HepG2 (cell line): Measurements from ENCODE around the gene ABAT. TPM values are rescaled to one million over a fixed set of nuclear protein-coding genes. Genes with fewer than 3 reads are reported as not detected.

ENCODE experiments used
- ATAC-seq: fragments of 200-7000 bp; cut with Tn5 transposase; 3 replicates; pipeline ENCODE4 v1.9.1; 2020; ENCODE audit warnings: mild to moderate bottlenecking, moderate library complexity
- BruUV-seq: library from RNA; stranded (reverse); fragments of 400-500 nt; replicated peaks from 2 replicates; lab custom pipeline; 2021; lab: Mats Ljungman, UMichigan
- CTCF ChIA-PET: fragments of 300-600 bp; formaldehyde crosslinking; extraction: SDS; loops from one replicate; lab custom pipeline; 2021; ENCODE audit warnings: low total read pairs, inconsistent platforms, low intra/inter-chr PET ratio; lab: Yijun Ruan, JAX
- POLR2A ChIA-PET: fragments of 350-600 bp; sonication (Branson Sonifier 250); formaldehyde crosslinking; loops from one replicate; lab custom pipeline; 2020; ENCODE audit warnings: antibody characterized with exemption, inconsistent platforms; lab: Yijun Ruan, JAX
- DNase-seq: peaks from one replicate; pipeline ENCODE4 v3.0.0-alpha.2; 2015; ENCODE audit warnings: low spot score
- FAIRE-seq: peaks from 3 replicates; lab custom pipeline; 2011; peaks lifted over from hg19 to GRCh38; lab: Jason Lieb, UNC
- H2AFZ ChIP-seq: one replicate; pipeline ENCODE4 v1.6.1; 2011; ENCODE audit warnings: low read length, inconsistent platforms
- H3K27ac ChIP-seq: fragments of 300-600 bp; 3 replicates; pipeline ENCODE4 v1.8.0; 2011; ENCODE audit warnings: mixed run types, mild to moderate bottlenecking, mixed read lengths, low read length, inconsistent platforms; ENCODE audit not compliant: insufficient read depth; ENCODE audit errors: extremely low read length
- H3K27me3 ChIP-seq, 2 experiments: fragments of 200-600 bp in 1 of 2; 2 replicates in 1 of 2; 3 replicates in 1 of 2; pipeline versions ENCODE4 v1.6.0 to v1.8.0; 2011; ENCODE audit warnings: low read length in 2 of 2, mild to moderate bottlenecking in 2 of 2, moderate library complexity in 2 of 2, inconsistent platforms in 1 of 2; ENCODE audit not compliant: insufficient read depth in 2 of 2, control insufficient read depth in 1 of 2
- H3K36me3 ChIP-seq, 2 experiments: fragments of 200-600 bp in 1 of 2; replicated peaks in 1 of 2; 2 replicates in 1 of 2; 3 replicates in 1 of 2; pipeline versions ENCODE4 v1.5.1 to v1.8.0; 2011; ENCODE audit warnings: low read length in 2 of 2, inconsistent platforms in 1 of 2; ENCODE audit not compliant: insufficient read depth in 2 of 2, control insufficient read depth in 1 of 2
- H3K4me1 ChIP-seq: 2 replicates; pipeline ENCODE4 v1.5.1; 2012; ENCODE audit warnings: low read length, inconsistent platforms; ENCODE audit not compliant: insufficient read depth
- H3K4me2 ChIP-seq: 2 replicates; pipeline ENCODE4 v1.6.0; 2011; ENCODE audit warnings: low read depth, low read length, inconsistent platforms
- H3K4me3 ChIP-seq, 3 experiments: fragments of 200-600 bp in 1 of 3; sonication (generic), shearing (Covaris generic) in 1 of 3; replicated peaks in 1 of 3; 2 replicates each; pipeline ENCODE4 v1.5.1; 2011 to 2016; ENCODE audit warnings: low read length in 3 of 3, inconsistent platforms in 2 of 3, low read depth in 2 of 3, mild to moderate bottlenecking in 2 of 3, control low read depth in 1 of 3, mixed read lengths in 1 of 3; ENCODE audit not compliant: insufficient read depth in 1 of 3
- H3K79me2 ChIP-seq: one replicate; pipeline ENCODE4 v1.6.1; 2011; ENCODE audit warnings: low read length, inconsistent platforms; ENCODE audit not compliant: insufficient read depth
- H3K9ac ChIP-seq: 2 replicates; pipeline ENCODE4 v1.6.0; 2011; ENCODE audit warnings: mild to moderate bottlenecking, low read depth, low read length, inconsistent platforms; ENCODE audit not compliant: insufficient read depth
- H3K9me3 ChIP-seq: 2 replicates; pipeline ENCODE4 v1.5.1; 2012; ENCODE audit warnings: mild to moderate bottlenecking, low read length
- H4K20me1 ChIP-seq: 2 replicates; pipeline ENCODE4 v1.6.0; 2011; ENCODE audit warnings: inconsistent platforms, mild to moderate bottlenecking, low read length, moderate library complexity; ENCODE audit not compliant: insufficient read depth
- ARNTL ChIP-seq: sonication (generic); formaldehyde crosslinking; IDR thresholded peaks from 2 replicates; pipeline ENCODE4 v1.4.0; 2020; ENCODE audit warnings: mild to moderate bottlenecking, missing genetic modification reagents
- ATF7 ChIP-seq, 2 experiments: fragments of 450-650 bp in 1 of 2; sonication (generic) in 1 of 2; formaldehyde crosslinking in 1 of 2; IDR thresholded peaks; 2 replicates each; pipeline versions ENCODE4 v1.4.0 to v1.6.1; 2016 to 2020; ENCODE audit warnings: antibody characterized with exemption in 1 of 2, mild to moderate bottlenecking in 1 of 2, missing genetic modification reagents in 1 of 2
- BHLHE40 ChIP-seq: IDR thresholded peaks from 2 replicates; pipeline ENCODE4 v1.6.1; 2011; ENCODE audit warnings: low read length, improper control_type of control experiment
- CENPX ChIP-seq: sonication (generic); formaldehyde crosslinking; IDR thresholded peaks from 2 replicates; pipeline ENCODE4 v1.9.0; 2021; ENCODE audit warnings: mild to moderate bottlenecking, missing genetic modification reagents, moderate library complexity
- IKZF1 ChIP-seq: fragments of 450-650 bp; IDR thresholded peaks from 2 replicates; pipeline ENCODE4 v1.7.1; 2016
- KDM1A ChIP-seq: IDR thresholded peaks from 2 replicates; pipeline ENCODE4 v1.6.1; 2016; ENCODE audit warnings: missing compliant biosample characterization
- PCBP2 ChIP-seq: fragments of 200-400 bp; formaldehyde crosslinking; optimal IDR thresholded peaks from 2 replicates; pipeline ENCODE3; 2018; ENCODE audit warnings: low read length, low read depth; ENCODE audit not compliant: poor library complexity, severe bottlenecking
- SIX1 ChIP-seq: sonication (generic); formaldehyde crosslinking; IDR thresholded peaks from 2 replicates; pipeline ENCODE4 v1.4.0; 2020; ENCODE audit warnings: missing genetic modification reagents, borderline replicate concordance
- SIX4 ChIP-seq: sonication (generic); formaldehyde crosslinking; IDR thresholded peaks from 2 replicates; pipeline ENCODE4 v1.4.0; 2020; ENCODE audit warnings: missing genetic modification reagents
- SMAD1 ChIP-seq: sonication (generic); formaldehyde crosslinking; IDR thresholded peaks from 2 replicates; pipeline ENCODE4 v1.4.0; 2020; ENCODE audit warnings: missing genetic modification reagents, low read depth, mild to moderate bottlenecking, borderline replicate concordance
- SRSF4 ChIP-seq: fragments of 200-400 bp; formaldehyde crosslinking; IDR thresholded peaks from one replicate; pipeline ENCODE4 v1.6.1; 2018; ENCODE audit warnings: mild to moderate bottlenecking, low read depth, low read length, moderate library complexity; ENCODE audit not compliant: poor library complexity, severe bottlenecking
- STAG1 ChIP-seq: sonication (generic); formaldehyde crosslinking; IDR thresholded peaks from 2 replicates; pipeline ENCODE4 v1.4.0; 2020; ENCODE audit warnings: missing genetic modification reagents
- TOE1 ChIP-seq: sonication (generic); formaldehyde crosslinking; IDR thresholded peaks from 2 replicates; pipeline ENCODE4 v1.4.0; 2020; ENCODE audit warnings: mild to moderate bottlenecking, missing genetic modification reagents
- ZBTB38 ChIP-seq: sonication (generic); formaldehyde crosslinking; IDR thresholded peaks from 2 replicates; pipeline ENCODE4 v1.5.1; 2020; ENCODE audit warnings: mild to moderate bottlenecking, missing genetic modification reagents
- ZBTB8A ChIP-seq: sonication (generic); formaldehyde crosslinking; IDR thresholded peaks from 2 replicates; pipeline ENCODE4 v1.4.0; 2020; ENCODE audit warnings: mild to moderate bottlenecking, low read depth, missing genetic modification reagents, borderline replicate concordance
- ZNF143 ChIP-seq: sonication (generic); formaldehyde crosslinking; IDR thresholded peaks from 2 replicates; pipeline ENCODE4 v1.4.0; 2020; ENCODE audit warnings: missing genetic modification reagents
- ZNF777 ChIP-seq: sonication (generic); formaldehyde crosslinking; IDR thresholded peaks from 2 replicates; pipeline ENCODE4 v1.4.0; 2020; ENCODE audit warnings: missing genetic modification reagents
- whole genome bisulfite sequencing: methylation state at CpG from one replicate; pipeline ENCODE4 v1.1.6; 2017; ENCODE audit warnings: low lambda C conversion rate; 5-methylcytosine and 5-hydroxymethylcytosine counted together
- in situ Hi-C: cut with HindIII; loops from 2 replicates; pipeline ENCODE4 v1.10.0; 2017; ENCODE audit warnings: low pct_unique_long_range_greater_than_20kb; ENCODE audit not compliant: extremely low pct_ligation_motif_present
- intact Hi-C: fragments of 100-400 bp; cut with micrococcal nuclease; formaldehyde crosslinking; loops from one replicate; pipeline ENCODE4 v1.10.0; 2022; ENCODE audit not compliant: unreplicated experiment
- polyA plus RNA-seq, 8 experiments: library from polyadenylated mRNA; depleted of rRNA in 3 of 8; stranded (reverse) in 7 of 8; unstranded in 1 of 8; fragments of >200 nt; fragmentation: Illumina TruSeq in 4 of 8; extraction: Trizol in 4 of 8; gene quantifications; 2 replicates each; pipeline versions ENCODE4 v1.2.1 to v1.2.3, GENCODE V29; 2011 to 2016; ENCODE audit warnings: low read depth in 4 of 8, missing spikeins in 1 of 8, mixed read lengths in 1 of 8; ENCODE audit not compliant: insufficient read depth in 1 of 8
- total RNA-seq, 5 experiments: library from RNA; depleted of rRNA; stranded (reverse); fragments of >200 nt; fragmentation: Illumina TruSeq; extraction: Trizol; gene quantifications; 2 replicates each; pipeline ENCODE4 v1.2.3, GENCODE V29; 2016; ENCODE audit warnings: low read depth in 1 of 5
- TF ChIP-seq, protein P1 (sequence below): sonication (generic); formaldehyde crosslinking; IDR thresholded peaks from 2 replicates; pipeline ENCODE4 v1.8.0; 2022; ENCODE audit warnings: mild to moderate bottlenecking, missing genetic modification reagents; ENCODE audit not compliant: insufficient replicate concordance
- TF ChIP-seq, protein P2 (sequence below): sonication (generic); formaldehyde crosslinking; IDR thresholded peaks from 2 replicates; pipeline ENCODE4 v1.4.0; 2020; ENCODE audit warnings: low read depth, mild to moderate bottlenecking, missing genetic modification reagents

Gene ABAT
- total and polyA plus RNA-seq, 2 of the 13 experiments (the other 11 are each of a cell fraction or from before 2014, with no cell fraction given), result 47.6 to 97.3 TPM

DNA sequence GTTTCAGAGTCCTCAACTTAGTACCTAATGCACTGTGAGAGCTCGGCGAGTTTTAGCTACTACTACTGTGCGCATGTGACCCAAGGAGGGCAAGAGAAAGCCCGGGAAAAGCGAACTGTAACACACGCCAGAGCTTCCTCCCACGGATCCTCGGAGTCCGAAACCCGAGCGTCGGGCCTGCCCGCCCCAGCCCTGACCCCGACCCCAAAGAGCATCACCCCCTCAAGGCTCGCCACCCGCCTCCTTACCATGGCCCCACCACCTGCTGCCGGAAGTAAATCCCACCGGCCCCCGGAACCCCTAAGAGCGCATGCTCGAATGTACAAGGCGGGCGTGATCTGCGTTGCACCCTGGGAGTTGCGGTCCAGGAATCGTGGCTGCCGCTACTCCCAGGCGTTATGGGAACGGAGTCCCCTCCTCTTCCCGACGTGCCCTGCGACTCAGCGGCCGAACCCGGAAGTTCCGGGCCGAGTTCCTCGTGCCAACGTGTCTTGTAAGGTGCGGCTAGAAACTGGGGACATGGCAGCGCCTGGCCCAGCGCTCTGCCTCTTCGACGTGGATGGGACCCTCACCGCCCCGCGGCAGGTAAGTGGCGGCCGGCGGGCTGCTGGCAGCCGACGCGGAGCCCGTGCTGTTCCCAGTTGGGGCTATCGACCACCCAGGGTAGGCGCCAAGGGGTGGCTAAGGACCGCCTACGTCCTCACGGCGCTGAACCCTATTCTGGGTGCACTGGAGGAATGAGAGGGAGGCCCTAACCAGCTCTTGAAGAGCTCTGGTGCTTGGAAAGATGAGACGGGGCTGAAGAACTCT lies 123.2 kb downstream of the ABAT start, which contains the start of the genes PMM2 and TMEM186:
TSS of gene PMM2 (plus strand) at position 476 of the 810 bp plus-strand sequence. CDS start at position 520, 44 bp downstream.
TSS of gene TMEM186 (minus strand) at position 276 of the 810 bp plus-strand sequence. CDS start at position 251, 25 bp downstream.
- peaks cover 16% of the 10 kb centered on the region for H4K20me1 ChIP-seq
- ATAC-seq (peak; percentile 98), FAIRE-seq (peak; percentile 82), DNase-seq (peak; percentile 99)
- ChIA-PET CTCF (interaction anchor here (1.1 to 1.5 kb wide), 2 partner anchors 137 to 230 kb away, joined by 4 to 5 read pairs; no protein-coding TSS in a partner anchor), POLR2A (interaction anchor here (0.7 to 2.5 kb wide), 15 partner anchors 9 to 166 kb away, joined by 3 to 19 read pairs (median 3); partner anchors contain the start of genes CARHSP1 and USP7)
- no peaks in the 10 kb centered on the region for H3K9me3 ChIP-seq
- in situ Hi-C loops (loop anchor here (5.0 kb wide), 2 partner anchors 140 to 230 kb away; no protein-coding TSS in a partner anchor), intact Hi-C loops (loop anchor here (1.0 to 2.0 kb wide), 4 partner anchors 57 to 123 kb away; partner anchors contain the start of gene ABAT)
- H3K9ac ChIP-seq, result peak within 1 kb of the TSS; percentile 93
- peaks cover 6 to 29% of the 10 kb centered on the region in 2 experiments for H3K36me3 ChIP-seq
- H3K4me3 ChIP-seq, result peak within 1 kb of the TSS; percentile 85 to 87 (median 86)
- WGBS, result under 1% methylated on average over 48 of the region's 61 CpGs
- peaks cover 45% of the 10 kb centered on the region for H3K4me1 ChIP-seq
- no TSS peak for BruUV-seq
- peaks cover 64% of the 10 kb centered on the region for H3K79me2 ChIP-seq
- H3K27me3 ChIP-seq, result no peaks in the 10 kb centered on the region; a peak in 1 of 5 replicates
- peak within 1 kb of the TSS; percentile 70 for H3K27ac ChIP-seq
- peak within 1 kb of the TSS; percentile 95 for H3K4me2 ChIP-seq
- peak within 1 kb of the TSS; percentile 66 for H2AFZ ChIP-seq
- TF ChIP-seq IKZF1, result no peak
- TF ChIP-seq CENPX (CRISPR knock-in tag), result no peak
- peak; percentile 15 for TF ChIP-seq STAG1 (CRISPR knock-in tag)
- TF ChIP-seq SMAD1, result peak; percentile 100
- no peak for TF ChIP-seq PCBP2
- peak; percentile 78; the same call in 1 of the 2 replicates for TF ChIP-seq ARNTL (CRISPR knock-in tag)
- TF ChIP-seq, protein P1, sequence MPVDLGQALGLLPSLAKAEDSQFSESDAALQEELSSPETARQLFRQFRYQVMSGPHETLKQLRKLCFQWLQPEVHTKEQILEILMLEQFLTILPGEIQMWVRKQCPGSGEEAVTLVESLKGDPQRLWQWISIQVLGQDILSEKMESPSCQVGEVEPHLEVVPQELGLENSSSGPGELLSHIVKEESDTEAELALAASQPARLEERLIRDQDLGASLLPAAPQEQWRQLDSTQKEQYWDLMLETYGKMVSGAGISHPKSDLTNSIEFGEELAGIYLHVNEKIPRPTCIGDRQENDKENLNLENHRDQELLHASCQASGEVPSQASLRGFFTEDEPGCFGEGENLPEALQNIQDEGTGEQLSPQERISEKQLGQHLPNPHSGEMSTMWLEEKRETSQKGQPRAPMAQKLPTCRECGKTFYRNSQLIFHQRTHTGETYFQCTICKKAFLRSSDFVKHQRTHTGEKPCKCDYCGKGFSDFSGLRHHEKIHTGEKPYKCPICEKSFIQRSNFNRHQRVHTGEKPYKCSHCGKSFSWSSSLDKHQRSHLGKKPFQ, result peak; percentile 96
- peak; percentile 61; the same call in 1 of the 2 replicates for TF ChIP-seq BHLHE40
- TF ChIP-seq ZBTB38 (CRISPR knock-in tag), result peak; percentile 93
- TF ChIP-seq, protein P2, sequence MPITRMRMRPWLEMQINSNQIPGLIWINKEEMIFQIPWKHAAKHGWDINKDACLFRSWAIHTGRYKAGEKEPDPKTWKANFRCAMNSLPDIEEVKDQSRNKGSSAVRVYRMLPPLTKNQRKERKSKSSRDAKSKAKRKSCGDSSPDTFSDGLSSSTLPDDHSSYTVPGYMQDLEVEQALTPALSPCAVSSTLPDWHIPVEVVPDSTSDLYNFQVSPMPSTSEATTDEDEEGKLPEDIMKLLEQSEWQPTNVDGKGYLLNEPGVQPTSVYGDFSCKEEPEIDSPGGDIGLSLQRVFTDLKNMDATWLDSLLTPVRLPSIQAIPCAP (CRISPR knock-in tag), result no peak
- no peak for TF ChIP-seq SRSF4
- TF ChIP-seq ZNF777, result peak; percentile 78
- TF ChIP-seq ZBTB8A (CRISPR knock-in tag), result peak; percentile 71; the same call in 1 of the 2 replicates
- no peak for TF ChIP-seq ATF7 (IDR thresholded peaks at IDR 0.05)
- TF ChIP-seq ATF7 (CRISPR knock-in tag; IDR thresholded peaks at IDR 0.05), result peak; percentile 87; the same call in 1 of the 2 replicates
- TF ChIP-seq SIX1 (CRISPR knock-in tag), result no peak; the same call in none of the 2 replicates
- TF ChIP-seq ZNF143 (CRISPR knock-in tag), result peak; percentile 98
- TF ChIP-seq TOE1, result peak; percentile 84; the same call in 1 of the 2 replicates
- TF ChIP-seq SIX4 (CRISPR knock-in tag), result peak; percentile 86
- TF ChIP-seq KDM1A (CRISPR knock-in tag), result no peak
